Mesenteric fat pad (tissue), 1 donor: Measurements from ENCODE around the gene RPS6KA4. TPM values are rescaled to one million over a fixed set of nuclear protein-coding genes. Genes with fewer than 3 reads are reported as not detected.
"Not testable (repeated sequence)": the region's sequence is repeated elsewhere in the genome, so short reads cannot be mapped to it uniquely, and the experiment has no call there.

Source experiments
- DNase-seq: peaks from one replicate; pipeline ENCODE4 v3.0.0-alpha.2; 2020; ENCODE audit warnings: low spot score
- microRNA-seq: library from miRNA; unstranded; fragments of <30 nt; microRNA quantifications from one replicate; pipeline ENCODE4 v1.2.0, GENCODE V29; 2020; ENCODE audit warnings: borderline number of aligned reads
- total RNA-seq: library from RNA; stranded (reverse); fragmentation: NEBNext Ultra II Directional; extraction: Animal tissue kit (Norgen Biotek cat#: 25700); gene quantifications from one replicate; pipeline ENCODE4 v1.2.1, GENCODE V29; 2021
- donor health status: DM: yes; HTN: yes; CAD: no.

RPS6KA4 gene
- total RNA-seq, 1 donor from 2014 or later: 26.1 TPM

GRCh38 chr11:64415996-64416728 is 57.2 kb downstream of the RPS6KA4 start:
- DNase-seq: no peak

GRCh38 chr11:64418233-64418632 is 59.3 kb downstream of the RPS6KA4 start:
- not testable (repeated sequence) for DNase-seq

GRCh38 chr11:64419257-64419790 is 60.4 kb downstream of the RPS6KA4 start:
- DNase-seq: no peak

- no peak for DNase-seq
Observed at GRCh38 chr11:64419818-64420485, 61.0 kb downstream of the RPS6KA4 start.

Small RNA genes lying within 50 kb of the gene (microRNA-seq; reads per million reads assigned to microRNA genes)
- gene MIR1237: not detected
- gene MIR7155: not detected

Other genes starting within 250 kb of the RPS6KA4 start
- gene MACROD1, start 193.0 kb upstream of the RPS6KA4 start, total RNA-seq: 19.5 TPM
- gene STIP1, start 173.0 kb upstream of the RPS6KA4 start, total RNA-seq: 113 TPM
- 58.9 TPM for gene FERMT3, start 152.4 kb upstream of the RPS6KA4 start, total RNA-seq
- gene TRPT1, start 133.0 kb upstream of the RPS6KA4 start, total RNA-seq: 32.7 TPM
- 45.8 TPM for gene NUDT22, start 132.9 kb upstream of the RPS6KA4 start, total RNA-seq
- 20.4 TPM for gene DNAJC4, start 128.6 kb upstream of the RPS6KA4 start, total RNA-seq
- gene VEGFB, start 124.6 kb upstream of the RPS6KA4 start, total RNA-seq: 426 TPM
- 53.8 TPM for gene FKBP2, start 118.1 kb upstream of the RPS6KA4 start, total RNA-seq
- gene PPP1R14B, start 112.2 kb upstream of the RPS6KA4 start, total RNA-seq: 186 TPM
- gene PLCB3, start 107.6 kb upstream of the RPS6KA4 start, total RNA-seq: 25.8 TPM
- 51.7 TPM for gene BAD, start 74.5 kb upstream of the RPS6KA4 start, total RNA-seq
- gene GPR137, start 73.3 kb upstream of the RPS6KA4 start, total RNA-seq: 19.9 TPM
- not detected for gene KCNK4, start 67.9 kb upstream of the RPS6KA4 start, total RNA-seq
- gene CATSPERZ, start 58.8 kb upstream of the RPS6KA4 start, total RNA-seq: not detected
- 56.9 TPM for gene ESRRA, start 53.6 kb upstream of the RPS6KA4 start, total RNA-seq
- 151 TPM for gene TRMT112, start 41.6 kb upstream of the RPS6KA4 start, total RNA-seq
- gene PRDX5, start 41.0 kb upstream of the RPS6KA4 start, total RNA-seq: 111 TPM
- gene CCDC88B, start 19.0 kb upstream of the RPS6KA4 start, total RNA-seq: 11.5 TPM
- gene SLC22A11, start 196.8 kb downstream of the RPS6KA4 start, total RNA-seq: not detected
- gene SLC22A12, start 232.1 kb downstream of the RPS6KA4 start, total RNA-seq: 0.29 TPM